ENCODE data around the gene GADD45A. TPM values are rescaled to one million over a fixed set of nuclear protein-coding genes. Genes with fewer than 3 reads are reported as not detected.
A peak's percentile ranks its signal among the peaks of the same experiment; 100 is the strongest.

GADD45A gene
- total RNA-seq, 2 donors from 2014 or later, result 14.0 to 15.8 TPM

DNA sequence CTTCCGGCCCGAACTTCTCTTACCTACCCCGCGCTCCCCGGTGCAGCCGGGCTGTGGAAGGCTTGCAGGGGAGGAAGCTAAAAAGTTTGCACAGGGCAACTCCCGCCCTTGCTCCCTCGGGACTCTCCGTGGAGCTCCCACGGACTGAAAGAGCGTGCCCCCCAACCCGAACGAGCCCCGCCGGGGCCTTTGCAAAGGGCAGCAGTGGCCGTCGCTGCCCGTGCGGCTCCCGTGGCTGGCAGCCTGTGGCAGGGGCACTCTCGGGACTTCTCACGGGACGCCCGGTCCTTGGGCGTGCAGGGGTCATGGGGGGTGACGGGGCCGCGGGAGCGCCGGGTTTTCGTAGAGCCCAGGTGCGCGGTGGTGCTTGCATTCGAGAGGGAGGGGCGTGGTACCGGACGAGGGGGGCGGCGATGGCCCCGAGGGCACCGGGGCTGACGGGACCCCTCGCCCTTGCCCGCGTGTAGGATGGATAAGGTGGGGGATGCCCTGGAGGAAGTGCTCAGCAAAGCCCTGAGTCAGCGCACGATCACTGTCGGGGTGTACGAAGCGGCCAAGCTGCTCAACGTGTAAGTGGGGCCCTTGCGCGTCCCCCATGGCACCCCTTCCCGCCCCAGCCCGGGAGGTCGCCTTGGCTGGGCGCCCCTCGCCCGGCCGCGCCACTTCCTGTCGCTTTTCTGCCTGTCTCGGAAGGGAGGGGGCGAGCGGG lies 711 bp downstream of the GADD45A start:
- intact Hi-C loops (cut with DNase I), result loop anchor here in 1 of 2 donors (5.0 to 10.0 kb wide), 2 partner anchors 77 to 121 kb away; no protein-coding TSS in a partner anchor
- DNase-seq (peak; percentile 62), ATAC-seq (peak; percentile 21 to 40)

DNA sequence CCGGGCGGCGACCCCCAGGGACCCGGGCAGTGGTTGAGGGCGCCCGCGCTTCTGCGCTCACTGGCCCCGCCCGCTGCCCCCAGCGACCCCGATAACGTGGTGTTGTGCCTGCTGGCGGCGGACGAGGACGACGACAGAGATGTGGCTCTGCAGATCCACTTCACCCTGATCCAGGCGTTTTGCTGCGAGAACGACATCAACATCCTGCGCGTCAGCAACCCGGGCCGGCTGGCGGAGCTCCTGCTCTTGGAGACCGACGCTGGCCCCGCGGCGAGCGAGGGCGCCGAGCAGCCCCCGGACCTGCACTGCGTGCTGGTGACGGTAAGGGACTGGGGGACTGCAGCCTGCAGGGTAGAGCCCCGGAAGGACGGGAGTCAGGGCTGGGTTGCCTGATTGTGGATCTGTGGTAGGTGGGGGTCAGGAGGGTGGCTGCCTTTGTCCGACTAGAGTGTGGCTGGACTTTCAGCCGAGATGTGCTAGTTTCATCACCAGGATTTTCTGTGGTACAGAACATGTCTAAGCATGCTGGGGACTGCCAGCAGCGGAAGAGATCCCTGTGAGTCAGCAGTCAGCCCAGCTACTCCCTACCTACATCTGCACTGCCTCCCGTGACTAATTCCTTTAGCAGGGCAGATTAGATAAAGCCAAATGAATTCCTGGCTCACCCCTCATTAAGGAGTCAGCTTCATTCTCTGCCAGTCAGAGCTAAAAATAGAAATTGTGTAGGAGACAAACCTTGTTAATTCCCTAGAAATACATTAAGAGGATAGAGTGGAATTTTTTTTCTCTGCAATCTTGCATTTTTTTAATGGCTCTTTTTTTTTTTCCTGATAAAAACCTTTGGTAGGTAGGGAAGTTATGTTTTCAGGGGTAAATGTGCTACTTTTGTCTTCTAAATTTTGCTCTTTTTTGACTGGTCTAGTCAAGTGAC lies 1.5 kb downstream of the GADD45A start:
- DNase-seq (peak; percentile 85), ATAC-seq (peak; percentile 53 to 79)
- intact Hi-C loops (cut with DNase I), result loop anchor here in 1 of 2 donors (5.0 to 10.0 kb wide), 2 partner anchors 76 to 122 kb away; no protein-coding TSS in a partner anchor

DNA sequence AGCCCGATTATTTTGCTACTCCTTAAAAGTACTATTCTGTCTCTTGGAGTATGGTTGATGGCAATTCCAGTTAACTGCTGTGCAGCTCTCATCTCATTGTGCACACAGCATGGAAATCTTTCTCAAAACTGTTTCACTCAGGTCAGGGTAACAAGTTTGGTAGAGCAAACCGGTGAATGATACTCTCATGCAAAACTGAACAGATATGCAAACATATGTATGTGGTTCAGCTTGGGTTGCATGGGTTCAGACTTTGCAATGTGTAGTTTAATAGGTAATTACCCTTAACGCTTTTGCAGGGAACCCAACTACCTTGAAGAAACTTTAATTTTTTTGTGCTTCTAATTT lies 2.2 kb downstream of the GADD45A start:
- intact Hi-C loops (cut with DNase I), result loop anchor here in 1 of 2 donors (5.0 to 10.0 kb wide), 2 partner anchors 75 to 122 kb away; no protein-coding TSS in a partner anchor
- DNase-seq (no peak), ATAC-seq (no peak)

DNA sequence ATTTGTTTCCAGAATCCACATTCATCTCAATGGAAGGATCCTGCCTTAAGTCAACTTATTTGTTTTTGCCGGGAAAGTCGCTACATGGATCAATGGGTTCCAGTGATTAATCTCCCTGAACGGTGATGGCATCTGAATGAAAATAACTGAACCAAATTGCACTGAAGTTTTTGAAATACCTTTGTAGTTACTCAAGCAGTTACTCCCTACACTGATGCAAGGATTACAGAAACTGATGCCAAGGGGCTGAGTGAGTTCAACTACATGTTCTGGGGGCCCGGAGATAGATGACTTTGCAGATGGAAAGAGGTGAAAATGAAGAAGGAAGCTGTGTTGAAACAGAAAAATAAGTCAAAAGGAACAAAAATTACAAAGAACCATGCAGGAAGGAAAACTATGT lies 2.6 kb downstream of the GADD45A start:
- ATAC-seq (no peak), DNase-seq (no peak)
- intact Hi-C loops (cut with DNase I), result loop anchor here in 1 of 2 donors (5.0 to 10.0 kb wide), 2 partner anchors 75 to 123 kb away; no protein-coding TSS in a partner anchor

DNA sequence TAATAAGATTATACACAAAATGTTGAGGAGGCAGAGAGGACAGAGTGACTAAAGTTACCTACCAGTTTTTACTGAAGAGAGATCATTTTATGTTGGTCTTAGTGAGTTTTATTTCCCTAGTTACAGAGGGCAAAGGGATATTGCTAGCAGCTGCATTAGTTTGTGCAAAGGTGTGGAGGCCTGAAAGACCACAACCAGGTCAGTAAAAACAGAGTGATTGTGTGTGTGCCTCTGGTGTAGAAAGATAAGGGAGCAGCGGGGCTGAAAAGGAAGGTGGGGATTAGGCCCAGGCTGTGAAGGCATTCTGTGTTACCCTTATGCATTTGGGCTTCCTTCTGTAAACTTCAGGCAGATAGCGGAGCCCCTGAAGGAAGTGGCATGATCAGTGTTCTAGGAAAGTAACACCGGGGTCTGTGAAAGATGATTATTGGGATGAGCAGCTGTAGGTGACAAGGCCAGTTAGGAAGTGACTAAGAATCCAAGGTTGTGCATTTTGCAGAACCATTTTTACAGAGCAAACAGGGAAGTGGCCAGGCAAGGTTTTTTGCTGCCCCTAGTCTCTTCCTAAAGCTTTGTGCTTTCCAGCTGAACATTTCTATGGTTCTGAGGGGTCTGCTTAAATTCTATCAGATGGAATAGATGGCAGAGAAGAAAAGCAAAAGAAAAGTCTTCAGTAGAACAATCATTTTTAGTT lies 3.7 kb downstream of the GADD45A start:
- DNase-seq (no peak), ATAC-seq (no peak)
- intact Hi-C loops (cut with DNase I), result loop anchor here in 1 of 2 donors (5.0 to 10.0 kb wide), 2 partner anchors 74 to 124 kb away; no protein-coding TSS in a partner anchor

DNA sequence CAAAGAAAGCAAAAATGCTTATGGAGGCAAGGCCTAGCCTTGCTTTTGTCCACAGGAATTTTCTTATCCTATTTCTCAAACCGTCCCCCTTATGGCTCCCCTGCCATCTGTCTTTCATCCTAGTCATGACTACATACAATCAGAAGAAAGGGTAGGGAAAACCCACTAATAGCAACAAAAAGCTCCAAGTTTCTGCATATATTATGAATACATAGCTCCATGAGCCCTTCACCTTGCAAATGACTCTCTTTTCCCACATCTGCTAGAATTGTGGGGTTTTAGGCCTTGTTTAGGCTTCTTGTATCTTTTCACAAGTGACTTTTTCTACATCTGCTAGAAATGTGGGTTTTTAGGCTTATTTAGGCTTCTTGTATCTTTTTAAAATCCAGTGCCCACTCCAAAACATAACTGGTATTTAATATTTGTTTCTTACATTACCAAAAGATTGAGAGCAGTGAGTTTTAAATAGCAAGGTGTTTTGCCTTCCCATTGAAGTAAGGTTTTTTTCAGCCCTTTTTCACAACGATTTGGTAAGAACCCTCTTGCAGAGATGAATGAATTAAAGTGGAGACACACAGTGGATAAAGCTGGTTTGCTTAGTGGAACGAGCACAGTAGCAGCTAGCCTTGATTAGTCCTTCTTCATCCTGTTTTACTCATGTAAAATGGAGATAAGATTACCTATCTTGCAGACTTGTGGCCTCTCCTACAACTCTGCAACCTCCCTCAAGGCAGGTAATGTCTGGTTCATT lies 4.4 kb downstream of the GADD45A start:
- intact Hi-C loops (cut with DNase I), result loop anchor here (5.0 to 10.0 kb wide), 3 partner anchors 63 to 125 kb away; no protein-coding TSS in a partner anchor
- no peak for ATAC-seq
- DNase-seq, result no peak

DNA sequence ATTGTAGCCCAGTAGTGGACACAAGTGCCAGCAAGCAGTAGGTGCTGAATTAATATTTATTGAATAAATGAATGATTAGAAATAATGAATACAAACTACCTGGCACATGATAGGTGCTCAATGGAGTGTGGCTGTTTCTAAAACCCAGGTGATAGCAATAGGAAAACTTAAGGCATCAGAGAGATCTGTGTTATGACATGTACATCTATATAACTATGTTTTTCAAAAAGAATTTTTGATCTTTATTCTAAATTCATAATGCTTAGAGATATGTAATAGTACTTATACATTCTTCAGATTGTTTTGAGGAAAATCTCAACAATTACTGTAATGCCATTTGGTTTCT lies 5.0 kb downstream of the GADD45A start:
- intact Hi-C loops (cut with DNase I), result loop anchor here in 1 of 2 donors (5.0 kb wide), 1 partner anchor 62 kb away; no protein-coding TSS in a partner anchor
- DNase-seq, result no peak
- ATAC-seq, result no peak

DNA sequence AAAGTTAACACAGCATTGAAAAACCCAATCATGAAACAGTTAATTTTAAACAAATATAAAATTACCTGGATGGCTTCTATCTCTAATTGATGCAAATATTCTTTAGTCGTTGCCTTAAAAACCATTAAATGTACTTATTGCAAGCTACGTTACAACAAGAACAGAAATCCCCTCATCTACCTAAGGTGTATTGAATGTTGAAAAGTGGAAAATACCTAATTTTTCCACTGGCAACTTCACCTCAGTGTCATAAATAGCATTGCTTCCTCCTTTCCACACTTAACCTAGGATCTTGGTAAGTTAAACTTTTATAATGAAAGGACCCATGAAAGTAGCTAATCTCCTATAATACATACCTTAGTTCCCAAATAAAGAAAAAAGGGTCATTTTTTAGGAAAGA lies 5.4 kb downstream of the GADD45A start:
- DNase-seq (no peak), ATAC-seq (no peak)
- intact Hi-C loops (cut with DNase I), result loop anchor here in 1 of 2 donors (5.0 kb wide), 1 partner anchor 62 kb away; no protein-coding TSS in a partner anchor

DNA sequence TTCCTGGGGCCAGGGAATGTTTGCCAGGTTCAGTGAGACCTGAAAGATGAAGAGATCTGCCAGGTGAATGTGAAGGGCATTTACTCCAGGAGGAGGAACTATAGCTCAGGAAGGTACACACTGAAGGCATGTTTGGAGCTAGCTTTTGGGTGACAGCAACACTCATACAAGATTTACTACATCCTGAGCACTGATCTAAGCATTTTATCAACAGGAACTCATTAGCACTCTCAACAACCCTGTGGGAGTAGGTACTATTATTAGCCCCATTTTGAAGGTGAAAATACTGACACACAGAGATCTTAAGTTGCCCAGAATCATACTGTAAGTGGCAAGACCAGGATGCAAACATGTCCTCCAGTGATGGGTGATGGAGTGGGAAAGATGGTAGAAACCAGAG lies 6.7 kb downstream of the GADD45A start:
- DNase-seq (no peak), ATAC-seq (no peak)
- intact Hi-C loops (cut with DNase I), result loop anchor here in 1 of 2 donors (5.0 kb wide), 1 partner anchor 61 kb away; no protein-coding TSS in a partner anchor

DNA sequence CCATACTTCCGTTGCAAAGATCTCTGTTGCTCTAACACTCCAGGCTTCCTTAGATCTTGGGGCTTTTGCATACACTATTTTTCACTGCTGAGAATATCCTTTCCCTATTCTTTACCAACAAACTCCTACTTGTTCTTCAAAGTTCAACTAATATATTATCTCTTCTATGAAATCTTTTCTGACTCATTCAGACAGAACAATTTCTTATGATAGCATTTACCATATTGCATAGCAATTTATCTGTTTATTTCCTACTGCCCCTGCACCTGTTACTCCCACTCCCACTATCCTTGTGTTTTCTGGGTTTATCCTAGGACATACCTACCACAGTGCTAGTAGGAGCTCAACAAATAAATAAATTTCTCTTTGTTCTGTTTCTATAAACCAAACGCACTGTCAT lies 11.0 kb downstream of the GADD45A start:
- intact Hi-C loops (cut with DNase I), result no loop called here

DNA sequence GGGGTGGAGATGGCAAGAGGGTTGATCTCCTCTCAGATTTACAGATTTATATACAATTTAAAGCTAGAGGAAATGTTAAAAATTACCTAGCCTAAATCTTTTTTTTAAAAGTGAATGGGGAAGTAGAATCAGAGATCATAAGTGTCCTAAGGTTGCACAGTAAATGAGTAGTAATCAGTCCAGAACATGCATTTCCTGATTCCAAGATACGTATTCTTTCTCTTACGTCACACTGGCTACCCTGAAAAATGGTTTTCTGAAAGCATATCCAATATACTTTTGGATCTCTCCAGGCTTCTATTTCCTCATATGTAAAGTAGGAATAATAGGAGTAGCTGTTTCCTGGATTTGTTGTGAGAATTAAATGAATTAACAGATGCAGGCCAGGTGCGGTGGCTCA lies 11.7 kb downstream of the GADD45A start:
- ATAC-seq (no peak), DNase-seq (no peak)
- intact Hi-C loops (cut with DNase I), result no loop called here

More for the DNA sequence above, 11.0 kb downstream of the GADD45A start:
- ATAC-seq, result no peak
- DNase-seq, result no peak

DNA sequence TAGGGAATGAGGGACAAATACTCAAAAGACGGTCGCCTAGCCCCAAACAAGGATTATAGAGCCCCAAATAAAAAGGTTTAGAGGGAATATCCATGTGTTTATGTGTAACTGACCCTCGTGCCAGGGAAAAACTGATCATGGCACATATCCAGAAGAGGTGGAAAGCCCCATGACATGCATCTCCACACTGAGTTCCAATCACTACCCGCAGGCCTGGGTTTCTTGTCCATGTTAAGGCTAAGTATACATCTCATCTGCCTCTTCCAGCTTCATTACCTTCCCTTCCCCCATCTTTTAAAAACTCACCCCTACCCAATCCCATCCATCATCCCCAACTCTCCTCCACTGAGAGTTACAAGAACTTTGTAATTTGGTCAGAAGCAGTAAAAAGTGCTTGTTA lies 15.2 kb downstream of the GADD45A start:
- DNase-seq (no peak), ATAC-seq (no peak)
- intact Hi-C loops (cut with DNase I), result no loop called here

DNA sequence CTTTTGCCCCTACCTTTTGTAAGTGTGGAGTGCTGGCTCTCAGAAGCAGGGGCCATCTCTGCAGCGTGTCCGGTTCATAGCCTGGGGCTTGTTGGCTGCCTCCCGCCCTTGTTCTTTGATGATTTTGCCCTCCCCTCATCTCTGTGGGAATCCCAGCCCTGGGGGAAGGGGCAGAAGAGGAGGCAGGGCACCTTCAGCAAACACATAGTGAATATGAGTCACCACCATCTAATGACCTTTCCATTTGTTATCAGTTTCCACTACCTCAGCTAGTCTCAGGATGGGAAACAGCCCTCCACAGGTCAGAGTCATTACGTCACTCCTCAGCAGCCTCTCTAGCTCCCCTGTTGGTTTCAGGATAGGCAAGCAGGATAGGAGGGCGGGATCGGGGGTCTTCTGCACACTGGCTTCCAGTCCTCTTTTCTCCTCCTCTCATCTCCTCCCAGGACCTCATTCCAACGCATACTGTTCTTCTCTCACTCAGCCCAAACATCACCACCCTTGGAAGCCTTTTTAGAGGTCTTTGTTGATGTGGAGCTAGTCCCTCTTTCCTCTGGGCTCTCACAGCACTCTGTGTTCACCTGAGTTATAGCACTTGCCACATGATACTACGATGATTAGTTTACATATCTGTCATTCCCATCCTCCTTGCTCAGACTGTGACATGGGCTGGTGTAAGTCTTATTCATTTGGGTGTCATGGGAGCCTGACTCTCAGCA lies 15.8 kb downstream of the GADD45A start:
- intact Hi-C loops (cut with DNase I), result no loop called here
- ATAC-seq, result peak in 1 of 2 donors; percentile 89
- peak; percentile 41 for DNase-seq

DNA sequence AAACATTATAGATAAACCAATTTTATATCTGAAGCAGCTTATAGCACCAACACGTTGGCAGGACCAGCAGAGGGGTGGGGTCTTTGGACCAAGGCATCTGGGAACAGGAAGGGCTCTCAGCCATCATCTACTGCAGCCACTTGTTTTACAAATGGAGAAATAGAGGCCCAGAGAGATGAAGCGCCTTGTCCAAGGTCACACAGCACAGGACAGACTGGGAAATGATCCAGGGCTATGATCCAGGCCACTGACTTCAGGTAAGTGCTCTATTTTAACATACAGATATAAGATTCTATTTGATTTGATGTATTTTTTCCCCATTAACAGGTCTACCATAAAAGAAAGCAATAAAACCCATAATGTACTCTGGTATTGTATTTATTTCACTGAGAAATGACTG lies 16.9 kb downstream of the GADD45A start:
- intact Hi-C loops (cut with DNase I), result no loop called here
- no peak for ATAC-seq
- DNase-seq, result no peak

DNA sequence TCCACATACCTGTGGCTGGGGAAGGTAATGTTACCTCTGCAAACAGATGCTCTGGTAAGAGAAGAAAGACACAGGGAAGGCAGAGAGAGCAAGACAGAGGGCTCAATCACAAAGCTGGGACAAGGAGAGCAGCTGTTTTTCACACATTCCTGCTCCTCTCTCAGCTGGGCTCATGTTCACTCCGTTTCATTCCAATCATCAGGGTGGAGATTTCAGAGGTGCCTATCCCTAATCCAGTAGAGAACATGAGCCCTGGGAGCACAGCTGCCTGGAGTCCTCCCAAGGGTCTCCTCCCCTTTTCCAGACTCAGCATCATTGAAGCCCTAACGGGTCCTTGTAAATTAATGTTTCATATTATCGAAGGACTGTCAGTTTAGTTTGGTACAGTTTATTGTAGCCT lies 19.4 kb downstream of the GADD45A start:
- ATAC-seq, result no peak
- intact Hi-C loops (cut with DNase I), result no loop called here
- no peak for DNase-seq

DNA sequence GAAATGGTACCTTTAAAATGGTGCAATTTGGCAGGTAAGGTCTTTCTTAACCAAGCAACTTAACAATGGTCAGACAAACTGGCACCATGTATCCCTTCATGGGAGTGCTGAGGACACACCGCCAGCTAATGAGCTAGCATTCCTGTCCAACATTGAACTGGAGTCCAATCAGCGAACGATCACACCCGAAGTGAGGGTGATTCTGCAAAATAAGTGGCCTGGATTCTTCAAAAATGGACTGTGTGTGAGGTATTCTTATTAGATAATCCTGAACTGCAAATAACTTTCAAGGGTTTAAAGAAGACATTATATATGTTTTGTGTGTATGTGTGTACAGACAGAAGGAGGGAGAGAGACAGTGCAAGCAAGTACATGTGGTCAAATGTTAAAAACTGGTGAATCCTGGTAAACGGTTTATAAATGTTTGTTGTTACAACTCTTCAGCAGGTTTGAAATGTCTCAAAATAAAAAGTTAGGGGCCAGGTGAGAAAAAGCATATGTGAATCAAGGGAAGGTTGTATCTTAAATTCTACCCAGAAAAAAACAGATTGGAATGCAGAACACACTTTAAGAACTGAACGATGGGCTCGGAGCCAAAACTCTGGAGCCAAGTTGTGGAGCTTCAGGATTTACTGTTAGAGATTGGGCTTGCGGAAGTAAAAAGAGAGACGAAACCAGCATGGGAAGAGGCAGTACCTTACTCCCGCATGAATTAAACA lies 20.9 kb downstream of the GADD45A start:
- ATAC-seq, result peak in 1 of 2 donors; percentile 28
- DNase-seq, result peak; percentile 41
- intact Hi-C loops (cut with DNase I), result no loop called here

DNA sequence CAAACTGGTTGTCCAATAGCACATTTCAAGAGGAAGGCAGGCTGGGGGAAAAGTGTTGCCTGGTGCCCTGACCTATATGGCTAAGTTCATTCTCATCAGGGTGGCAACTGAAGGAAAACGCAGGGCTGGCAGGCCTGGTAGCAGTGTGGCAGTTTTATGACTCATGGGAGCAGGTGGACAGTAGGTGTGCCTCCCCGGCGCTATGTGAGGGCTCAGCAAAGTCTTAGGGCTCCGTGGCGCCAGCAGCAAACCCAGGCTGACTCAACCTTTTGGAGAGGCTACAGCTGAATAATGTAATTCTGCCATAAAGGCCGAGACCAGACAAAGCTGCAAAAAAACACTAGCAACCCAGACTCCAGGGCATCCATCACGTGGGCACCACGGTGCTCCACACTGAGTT lies 23.6 kb downstream of the GADD45A start:
- intact Hi-C loops (cut with DNase I), result no loop called here
- no peak for DNase-seq
- ATAC-seq, result no peak
